ENCODE results near the gene CRP. TPM values are rescaled to one million over a fixed set of nuclear protein-coding genes. Genes with fewer than 3 reads are reported as not detected.
"Not testable (repeated sequence)": the region's sequence is repeated elsewhere in the genome, so short reads cannot be mapped to it uniquely, and the experiment has no call there.

CRP gene
- polyA plus RNA-seq, 3 donors from 2014 or later = not detected

DNA sequence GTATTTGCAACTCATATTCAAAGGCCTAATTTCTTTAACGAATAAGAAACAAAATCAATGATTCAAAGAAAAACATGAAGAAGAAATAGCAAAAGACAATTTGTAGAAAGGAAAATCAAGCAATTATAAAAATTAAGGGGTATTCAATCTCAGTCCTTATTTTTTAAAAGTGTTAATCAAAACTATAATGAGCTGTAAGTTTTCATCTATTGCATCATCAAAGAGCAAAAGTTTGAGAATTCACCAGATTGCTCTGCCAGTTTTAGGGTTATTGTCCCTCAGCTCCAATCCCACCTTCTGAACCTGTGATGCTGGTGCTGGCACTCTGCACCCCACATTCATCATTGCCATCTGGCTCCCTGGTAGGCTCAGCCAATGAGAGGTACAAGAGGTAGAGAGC is 42.0 kb downstream of the CRP start:
- H3K27me3 Mint-ChIP-seq (ENCODE audit: low read depth in 3 of 3); DNase-seq; H3K36me3 Mint-ChIP-seq; H3K4me1 Mint-ChIP-seq; H3K4me3 Mint-ChIP-seq; H3K9me3 Mint-ChIP-seq; H3K27ac Mint-ChIP-seq: not testable (repeated sequence)

DNA sequence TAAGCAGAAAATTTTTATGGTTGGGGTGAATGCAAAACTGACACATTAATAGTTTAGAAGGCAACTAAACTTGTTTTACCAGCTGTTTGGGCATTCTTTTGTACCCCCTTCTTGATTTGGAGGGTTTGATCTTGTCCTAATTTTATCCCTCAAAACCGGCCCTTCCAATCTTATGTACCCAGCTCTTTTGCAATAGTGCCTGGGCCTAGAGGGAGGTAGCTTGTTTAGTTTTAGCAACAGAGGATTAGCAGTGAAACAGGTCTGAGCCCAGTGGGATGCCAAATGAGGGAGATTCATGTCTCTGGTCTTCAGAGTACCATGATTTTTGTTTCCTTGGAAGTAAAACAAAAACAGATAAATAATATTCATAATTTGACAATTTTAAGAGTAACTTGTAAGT is 45.1 kb downstream of the CRP start:
- Mint-ChIP-seq H3K9me3 (peaks cover 0 to 4% (median 2%) of the 10 kb centered on the region in 6 donors), H3K4me1 (no peaks in the 10 kb centered on the region), H3K27ac (no peak overlapping the region), H3K36me3 (no peaks in the 10 kb centered on the region), H3K4me3 (no peak overlapping the region), H3K27me3 (ENCODE audit: low read depth in 3 of 3) (peaks cover 1 to 8% (median 4%) of the 10 kb centered on the region in 3 donors)
- no peak for DNase-seq

GRCh38 chr1:159668739-159669138 is 45.6 kb downstream of the CRP start:
- peaks cover 0 to 4% (median 0%) of the 10 kb centered on the region in 3 donors for H3K36me3 Mint-ChIP-seq
- peaks cover 2 to 8% (median 4%) of the 10 kb centered on the region in 3 donors for H3K27me3 Mint-ChIP-seq (ENCODE audit: low read depth in 3 of 3)
- peaks cover 0 to 10% (median 4%) of the 10 kb centered on the region in 6 donors for H3K9me3 Mint-ChIP-seq
- H3K4me1 Mint-ChIP-seq = no peaks in the 10 kb centered on the region
- H3K27ac Mint-ChIP-seq = no peak overlapping the region
- DNase-seq = no peak
- no peak overlapping the region for H3K4me3 Mint-ChIP-seq

DNA sequence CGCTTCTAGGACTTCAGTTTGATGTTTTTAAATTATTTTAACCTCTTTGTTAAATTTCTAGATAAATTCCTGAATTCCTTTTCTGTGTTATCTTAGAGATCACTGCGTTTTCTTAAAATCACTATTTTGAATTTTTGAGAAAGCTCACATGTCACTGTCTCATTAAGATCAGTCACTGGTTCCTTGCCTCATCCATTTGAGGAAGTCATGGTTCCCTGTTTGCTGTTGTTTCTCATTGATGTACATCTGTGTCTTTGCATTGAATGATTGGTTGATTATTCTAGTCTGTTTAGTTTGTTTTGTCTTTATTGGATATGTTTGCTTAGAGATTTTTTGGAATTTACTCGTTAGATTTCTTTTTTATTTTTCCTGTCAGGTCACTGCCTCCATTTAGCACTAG is 50.1 kb downstream of the CRP start:
- Mint-ChIP-seq H3K27ac (no peak overlapping the region), H3K36me3 (peaks cover 0 to 5% (median 0%) of the 10 kb centered on the region in 3 donors), H3K4me3 (no peak overlapping the region), H3K27me3 (ENCODE audit: low read depth in 3 of 3) (peaks cover 3 to 8% (median 5%) of the 10 kb centered on the region in 3 donors), H3K9me3 (peaks cover 0 to 11% (median 5%) of the 10 kb centered on the region in 6 donors), H3K4me1 (no peaks in the 10 kb centered on the region)
- DNase-seq = no peak

- Mint-ChIP-seq H3K4me1 (no peaks in the 10 kb centered on the region), H3K36me3 (peaks cover 0 to 5% (median 0%) of the 10 kb centered on the region in 3 donors), H3K27me3 (ENCODE audit: low read depth in 3 of 3) (peaks cover 3 to 8% (median 5%) of the 10 kb centered on the region in 3 donors), H3K4me3 (no peak overlapping the region), H3K9me3 (peaks cover 0 to 11% (median 5%) of the 10 kb centered on the region in 6 donors), H3K27ac (no peak overlapping the region)
- no peak for DNase-seq
Observed at GRCh38 chr1:159663552-159663951, 50.8 kb downstream of the CRP start.

Other genes starting within 250 kb of the CRP start
- gene OR10J5, start 178.6 kb downstream of the CRP start, polyA plus RNA-seq = not detected
- not detected for gene APCS, start 126.8 kb downstream of the CRP start, polyA plus RNA-seq
- gene DUSP23, start 66.4 kb upstream of the CRP start, polyA plus RNA-seq = 100 to 1,000 TPM; 120 to 160 (median 122) TPM
- 100 to 1,000 TPM; 234 to 442 (median 407) TPM for gene FCRL6, start 87.8 kb upstream of the CRP start, polyA plus RNA-seq
- 10 to 100 TPM in 1 of 3 donors, 1 to 10 TPM in 2; 4.0 to 17.1 (median 6.9) TPM for gene SLAMF8, start 112.3 kb upstream of the CRP start, polyA plus RNA-seq
- gene VSIG8, start 148.1 kb upstream of the CRP start, polyA plus RNA-seq = not detected
- gene CFAP45, start 185.6 kb upstream of the CRP start, polyA plus RNA-seq = under 1 TPM in 1 of 3 donors, not detected in 2; 0.36 TPM
- 1,000 to 10,000 TPM in 2 of 3 donors, 100 to 1,000 TPM in 1; 660 to 1,369 (median 1,251) TPM for gene TAGLN2, start 210.9 kb upstream of the CRP start, polyA plus RNA-seq
- not detected for gene IGSF9, start 231.0 kb upstream of the CRP start, polyA plus RNA-seq
- gene SLAMF9, start 239.6 kb upstream of the CRP start, polyA plus RNA-seq = not detected